C1 segment of cervical spinal cord (tissue), 14 donors: Measurements from ENCODE around the gene PHF1.
A peak's percentile ranks its signal among the peaks of the same experiment; 100 is the strongest.
"Not testable (repeated sequence)": the region's sequence is repeated elsewhere in the genome, so short reads cannot be mapped to it uniquely, and the experiment has no call there.

ENCODE experiments used
- DNase-seq, 14 donors: peaks; one replicate each; lab custom pipeline; 2025; lab: John Stamatoyannopoulos, UW

PHF1 gene

GRCh38 chr6:33410711-33411631 lies at the start of gene PHF1:
TSS of gene PHF1 (plus strand) at chr6:33411014. CDS start at chr6:33412264, 1,250 bp downstream.
- peak in 5 of 14 donors; percentile 41 to 87 (median 51) for DNase-seq

DNA sequence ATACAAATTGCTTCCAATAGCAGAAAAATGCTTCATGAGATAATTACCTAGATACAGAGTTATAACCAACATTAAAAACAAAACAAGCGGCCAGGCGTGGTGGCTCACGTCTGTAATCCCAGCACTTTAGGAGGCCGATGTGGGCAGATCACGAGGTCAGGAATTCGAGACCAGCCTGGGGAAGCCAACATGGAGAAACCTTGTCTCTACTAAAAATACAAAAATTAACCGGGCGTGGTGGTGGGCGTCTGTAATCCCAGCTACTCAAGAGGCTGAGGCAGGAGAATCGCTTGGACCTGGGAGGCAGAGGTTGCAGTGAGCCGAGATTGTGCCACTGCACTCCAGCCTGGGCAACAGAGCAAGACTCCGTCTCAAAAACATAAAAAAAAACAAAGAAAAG lies 47.3 kb upstream of the PHF1 start:
- not testable (repeated sequence) for DNase-seq

- DNase-seq, result not testable (repeated sequence)
Measured at GRCh38 chr6:33364475-33365205, 46.2 kb upstream of the PHF1 start.

DNA sequence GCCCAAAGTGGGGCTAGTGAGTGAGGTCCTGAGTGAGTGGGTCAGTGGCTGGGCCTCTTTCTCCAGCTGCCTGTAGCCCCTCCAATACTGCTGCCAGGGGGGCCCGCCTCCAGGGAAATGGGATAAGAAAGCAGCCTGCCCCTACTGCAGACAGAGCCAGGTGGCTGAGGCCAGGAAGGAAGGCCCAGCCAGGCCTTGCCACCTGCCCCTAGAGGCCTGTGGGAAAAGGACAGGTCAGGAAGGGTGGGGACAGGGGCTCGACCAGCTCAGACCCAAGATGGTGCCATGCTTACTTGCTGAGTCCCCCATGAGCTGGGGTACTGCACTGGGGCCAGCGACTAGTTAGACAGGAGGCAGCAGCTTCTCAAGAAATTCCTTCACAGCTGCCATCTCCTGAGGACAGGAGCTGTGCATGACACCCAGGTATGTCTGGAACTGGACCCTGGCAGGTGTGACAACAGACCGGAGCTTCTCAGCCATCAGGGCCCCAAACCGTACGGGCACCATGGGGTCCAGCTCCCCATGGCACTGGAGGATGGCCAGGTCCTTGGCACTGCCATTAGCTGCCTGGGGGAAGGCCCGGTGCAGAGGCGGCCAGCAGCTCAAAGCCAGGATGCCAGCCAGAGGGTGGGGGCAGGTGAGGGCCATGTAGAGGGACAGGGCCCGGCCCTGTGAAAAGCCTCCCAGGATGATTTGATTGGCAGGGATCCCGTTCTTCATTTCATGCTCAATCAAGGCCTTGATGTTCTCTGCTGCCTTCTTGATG lies 45.4 kb upstream of the PHF1 start:
- not testable (repeated sequence) for DNase-seq

- DNase-seq, result no peak
Measured at GRCh38 chr6:33367009-33367714, 43.7 kb upstream of the PHF1 start.

DNA sequence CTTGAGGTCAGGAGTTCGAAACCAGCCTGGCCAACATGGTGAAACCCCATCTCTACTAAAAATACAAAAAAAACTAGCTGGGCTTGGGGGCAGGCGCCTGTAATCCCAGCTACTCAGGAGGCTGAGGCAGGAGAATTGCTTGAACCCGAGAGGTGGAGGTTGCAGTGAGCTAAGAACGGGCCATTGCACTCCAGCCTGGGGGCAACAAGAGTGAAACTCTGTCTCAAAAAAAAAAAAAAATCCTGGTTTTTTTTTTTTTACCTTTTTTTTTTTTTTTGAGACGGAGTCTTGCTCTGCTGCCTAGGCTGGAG lies 43.1 kb upstream of the PHF1 start:
- DNase-seq, result not testable (repeated sequence)

- not testable (repeated sequence) for DNase-seq
Measured at GRCh38 chr6:33371901-33372300, 38.9 kb upstream of the PHF1 start.

DNA sequence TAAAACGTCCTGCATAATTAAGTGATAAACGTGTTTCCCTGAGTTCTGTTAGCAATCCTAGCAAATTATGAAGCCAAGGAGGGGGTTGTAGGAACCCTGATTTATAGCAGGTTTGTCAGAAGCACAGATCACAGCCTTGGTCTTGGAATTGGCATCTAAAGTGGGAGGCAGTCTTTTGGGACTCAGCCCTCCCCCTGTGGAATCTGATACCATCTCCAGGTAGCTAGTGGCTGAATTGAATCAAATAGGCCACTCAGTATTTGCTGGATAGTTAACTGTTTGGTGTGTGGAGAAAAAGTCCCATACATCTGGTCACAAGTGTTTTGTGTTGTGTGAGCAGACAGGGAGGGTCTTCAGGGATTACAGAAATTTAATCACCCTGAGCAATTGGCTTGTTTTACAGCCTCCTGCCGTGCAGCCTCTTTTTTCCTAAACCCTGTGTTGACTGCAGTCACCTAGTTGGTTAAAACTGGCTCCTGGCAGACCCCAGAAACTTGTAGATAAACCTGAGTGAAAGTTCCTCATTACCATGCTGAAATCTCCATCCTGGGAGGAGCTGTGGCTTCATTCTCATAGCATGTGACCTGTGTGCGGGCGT lies 38.2 kb upstream of the PHF1 start:
- no peak for DNase-seq

DNA sequence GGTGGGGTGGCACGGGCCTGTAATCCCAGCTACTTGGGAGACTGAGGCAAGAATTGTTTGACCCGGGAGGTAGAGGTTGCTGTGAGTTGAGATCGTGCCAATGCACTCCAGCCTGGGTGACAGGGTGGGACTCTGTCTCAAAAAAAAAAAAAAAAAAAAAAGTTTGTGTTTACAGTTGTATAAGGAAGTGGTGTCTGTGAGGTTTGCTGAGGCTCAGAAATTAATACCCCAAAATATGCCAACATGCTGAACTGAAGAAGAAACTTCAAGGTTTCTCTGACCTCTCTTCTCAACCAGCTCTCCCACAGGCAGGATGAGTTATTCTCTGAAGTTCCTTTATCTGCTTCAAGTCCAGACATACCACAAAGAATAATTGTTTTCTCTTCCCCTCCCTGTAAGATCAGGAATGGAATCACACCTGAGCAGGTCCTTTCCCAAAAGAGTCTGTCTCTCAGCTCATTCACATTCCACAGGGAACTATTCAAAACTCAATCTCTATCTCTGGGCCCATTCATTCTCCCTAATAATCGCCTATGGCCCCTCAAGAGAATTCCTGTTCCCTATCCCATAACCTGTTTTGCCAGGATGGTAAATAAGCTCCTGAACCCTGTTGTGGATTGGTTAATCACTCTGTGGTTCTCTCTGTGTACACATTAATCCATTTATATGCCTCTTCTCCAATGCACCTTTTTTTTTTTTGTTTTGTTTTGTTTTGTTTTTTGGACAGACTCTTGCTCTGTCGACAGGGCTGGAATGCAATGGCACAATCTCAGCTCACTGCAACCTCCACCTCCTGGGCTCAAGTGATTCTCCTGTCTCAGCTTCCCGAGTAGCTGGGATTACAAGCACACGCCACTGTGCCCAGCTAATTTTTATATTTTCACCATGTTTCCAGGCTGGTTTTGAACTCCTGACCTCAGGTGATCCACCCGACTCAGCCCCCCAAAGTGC lies 36.6 kb upstream of the PHF1 start:
- DNase-seq, result no peak

DNA sequence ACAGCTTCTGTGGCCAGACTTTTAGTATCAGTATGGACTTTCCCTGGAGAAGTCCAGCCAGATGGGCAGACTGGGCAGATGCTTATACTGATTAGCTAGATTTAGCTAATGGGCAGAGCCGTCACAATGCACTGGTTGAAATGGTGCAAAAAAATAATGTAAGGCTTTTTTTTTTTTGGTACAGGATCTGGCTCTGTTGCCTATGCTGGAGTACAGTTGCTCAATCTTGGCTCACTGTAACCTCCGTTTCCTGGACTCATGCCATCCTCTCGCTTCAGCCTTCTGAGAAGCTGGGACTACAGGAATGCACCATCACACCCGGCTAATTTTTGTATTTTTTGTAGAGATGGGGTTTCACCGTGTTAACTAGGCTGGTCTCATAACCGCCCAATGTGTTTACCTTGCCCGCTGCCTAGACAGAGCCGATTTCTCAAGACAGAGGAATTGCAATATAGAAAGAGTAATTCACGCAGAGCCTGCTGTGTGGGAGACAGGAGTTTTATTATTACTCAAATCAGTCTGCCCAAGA lies 35.6 kb upstream of the PHF1 start:
- peak in 2 of 14 donors; percentile 1 for DNase-seq

- no peak for DNase-seq
Measured at GRCh38 chr6:33377171-33377570, 33.6 kb upstream of the PHF1 start.

- not testable (repeated sequence) for DNase-seq
Measured at GRCh38 chr6:33379184-33379583, 31.6 kb upstream of the PHF1 start.

DNA sequence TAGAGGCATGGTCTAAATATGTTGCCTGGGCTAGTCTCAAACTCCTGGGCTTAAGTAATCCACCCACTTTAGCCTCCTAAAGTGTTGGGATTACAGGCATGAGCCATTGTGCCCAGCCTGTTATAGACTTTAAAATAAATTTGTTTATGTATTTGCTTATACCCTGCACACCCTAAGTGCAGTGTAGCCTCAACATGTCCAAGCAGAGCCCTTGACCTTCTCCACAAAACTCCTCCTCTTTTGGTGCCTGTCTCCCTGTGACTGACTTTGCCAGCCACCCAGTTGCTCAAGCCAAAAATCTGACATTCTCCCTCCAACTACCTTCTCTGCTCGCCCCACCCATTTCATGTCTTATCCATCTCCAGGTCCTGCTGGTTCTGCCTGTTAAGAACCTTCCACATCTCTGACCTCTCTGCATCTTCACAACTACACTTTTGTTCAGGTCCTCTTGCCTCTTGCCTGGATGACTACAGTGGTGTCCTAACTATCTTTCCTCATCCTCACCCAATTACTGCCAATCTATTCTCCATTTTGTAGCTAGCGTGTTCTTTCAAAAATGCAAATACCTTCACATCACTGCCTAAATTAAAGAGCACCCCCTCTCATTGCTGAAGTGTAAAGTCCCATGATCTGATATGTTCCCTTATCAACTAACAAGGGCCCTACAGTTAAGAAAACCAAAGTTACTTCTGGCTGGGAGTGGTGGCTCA lies 30.4 kb upstream of the PHF1 start:
- no peak for DNase-seq

GRCh38 chr6:33383427-33384185 lies 27.2 kb upstream of the PHF1 start:
- no peak for DNase-seq

DNA sequence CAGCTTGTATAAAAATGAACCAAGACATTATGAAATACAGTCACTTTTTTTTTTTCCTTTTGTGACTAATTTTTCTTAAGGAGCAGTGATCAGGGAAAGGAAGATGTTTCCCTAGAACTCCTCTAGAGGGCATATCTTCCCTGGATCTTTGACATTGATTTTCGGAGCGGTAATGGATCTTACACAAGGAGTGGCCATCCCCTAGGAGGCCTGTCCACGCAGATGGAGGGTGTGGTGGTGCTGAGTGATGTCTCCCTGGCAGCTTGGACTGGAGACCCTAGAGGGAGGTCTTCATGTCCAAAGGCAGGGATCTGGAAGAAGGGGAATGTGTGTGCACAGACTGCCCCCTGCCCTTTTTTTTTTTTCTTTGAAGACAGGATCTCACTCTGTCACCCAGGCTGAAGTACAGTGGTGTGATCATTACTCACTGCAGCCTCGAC lies 26.2 kb upstream of the PHF1 start:
- DNase-seq, result no peak

GRCh38 chr6:33390173-33390572 lies 20.6 kb upstream of the PHF1 start:
- DNase-seq, result no peak

DNA sequence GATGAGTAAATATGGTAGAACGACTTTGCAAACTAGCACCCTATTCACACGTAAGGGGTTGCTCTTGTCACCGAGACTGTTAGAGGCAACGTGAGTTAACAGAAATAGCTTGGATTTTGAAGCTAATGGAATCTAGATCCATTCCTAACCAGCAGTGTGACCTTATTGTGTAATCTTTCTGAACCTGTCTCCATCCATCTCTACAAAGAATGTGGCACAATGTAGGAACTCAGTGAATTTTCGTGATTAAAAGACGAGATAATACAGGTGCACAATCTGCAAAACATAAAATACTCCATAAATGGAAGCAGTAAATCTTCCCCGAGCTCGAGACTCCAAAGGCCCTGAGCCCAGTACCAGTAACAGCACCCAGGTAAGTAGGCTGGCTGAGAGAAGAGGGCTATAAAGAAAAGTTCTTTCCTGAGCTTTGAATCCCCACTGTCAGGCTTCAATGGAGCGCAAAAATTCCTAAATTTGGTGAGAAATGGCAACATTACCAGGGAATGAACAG lies 20.0 kb upstream of the PHF1 start:
- no peak for DNase-seq
